Measurements from ENCODE around the gene KIF21B. TPM values are rescaled to one million over a fixed set of nuclear protein-coding genes. Genes with fewer than 3 reads are reported as not detected.
A peak's percentile ranks its signal among the peaks of the same experiment; 100 is the strongest.

The KIF21B gene
- total RNA-seq, 3 donors from 2014 or later, result 24.2 to 36.3 (median 30.3) TPM

DNA sequence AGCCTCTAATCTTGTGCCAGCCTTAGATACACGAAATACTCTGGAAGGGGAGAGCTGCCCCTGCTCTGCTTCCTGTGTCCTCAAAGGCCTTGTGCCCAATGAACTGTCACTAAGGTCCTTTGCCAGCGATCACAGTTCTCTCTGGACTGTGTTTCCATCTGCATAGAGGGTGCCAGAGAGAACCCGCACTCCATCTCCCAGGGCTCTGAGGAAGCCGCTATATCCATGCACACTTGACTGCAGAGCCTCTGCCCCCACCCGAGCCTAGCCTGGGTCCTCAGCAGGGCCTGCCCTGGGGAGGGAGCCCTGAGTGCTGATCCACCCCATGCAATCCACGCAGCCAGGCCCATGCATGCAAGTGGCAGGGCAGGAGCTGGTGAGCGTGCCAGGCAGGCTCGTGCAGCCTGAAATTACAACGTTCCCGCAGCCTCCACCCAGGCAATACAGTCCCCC lies 30.6 kb upstream of the KIF21B start:
- Mint-ChIP-seq H3K4me1 (ENCODE audit: low read depth) (peaks cover 11% of the 10 kb centered on the region), H3K27me3 (ENCODE audit: low read depth) (no peaks in the 10 kb centered on the region), H3K4me3 (no peak overlapping the region), H3K9me3 (no peaks in the 10 kb centered on the region), H3K36me3 (ENCODE audit: insufficient read depth) (no peaks in the 10 kb centered on the region)
- DNase-seq, result no peak
- ATAC-seq, result no peak

DNA sequence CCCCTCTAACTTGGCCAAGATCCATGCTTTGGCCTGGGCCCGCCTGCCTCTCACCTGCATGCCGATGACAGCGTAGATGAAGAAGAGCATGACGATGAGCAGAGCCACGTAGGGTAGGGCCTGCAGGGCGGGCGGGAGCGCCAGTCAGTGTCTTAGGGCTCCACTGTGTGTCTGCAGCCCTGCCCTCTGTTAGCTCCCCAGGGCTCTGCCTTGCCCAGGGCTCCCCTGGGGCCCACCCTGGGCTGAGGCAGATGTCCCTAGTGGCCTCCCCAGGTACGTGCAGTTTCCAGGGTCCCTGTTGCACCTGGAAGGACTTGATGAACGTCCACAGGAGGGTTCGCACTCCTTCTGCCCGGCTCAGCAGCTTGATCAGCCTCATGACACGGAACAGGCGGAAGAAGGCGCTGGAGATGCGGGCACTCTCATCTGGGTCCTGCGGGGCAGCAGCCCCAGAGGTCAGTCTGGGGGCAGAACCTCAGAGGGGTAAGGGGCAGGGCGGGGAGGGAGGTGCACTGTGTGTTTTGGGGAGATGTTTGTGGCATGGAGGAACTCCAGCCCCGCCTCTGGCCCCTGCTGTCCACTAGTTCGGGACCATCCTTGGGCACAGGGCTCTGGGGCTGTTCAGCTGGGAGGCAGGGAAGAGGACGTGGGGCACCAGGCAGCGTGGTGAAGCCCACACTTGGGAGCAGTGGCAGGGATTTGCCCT lies 29.8 kb upstream of the KIF21B start:
- Mint-ChIP-seq H3K4me1 (ENCODE audit: low read depth) (peaks cover 11% of the 10 kb centered on the region), H3K9me3 (no peaks in the 10 kb centered on the region), H3K27me3 (ENCODE audit: low read depth) (no peaks in the 10 kb centered on the region), H3K36me3 (ENCODE audit: insufficient read depth) (no peaks in the 10 kb centered on the region), H3K4me3 (no peak overlapping the region)
- DNase-seq (no peak), ATAC-seq (no peak)

GRCh38 chr1:201051399-201051798 lies 27.9 kb upstream of the KIF21B start:
- ATAC-seq (peak; percentile 20 to 48), DNase-seq (no peak)
- no peaks in the 10 kb centered on the region for H3K9me3 Mint-ChIP-seq
- H3K4me3 Mint-ChIP-seq, result no peak overlapping the region
- H3K36me3 Mint-ChIP-seq (ENCODE audit: insufficient read depth), result no peaks in the 10 kb centered on the region
- no peaks in the 10 kb centered on the region for H3K4me1 Mint-ChIP-seq (ENCODE audit: low read depth)
- H3K27me3 Mint-ChIP-seq (ENCODE audit: low read depth), result no peaks in the 10 kb centered on the region

GRCh38 chr1:201050515-201051277 lies 27.2 kb upstream of the KIF21B start:
- Mint-ChIP-seq H3K4me1 (ENCODE audit: low read depth) (no peaks in the 10 kb centered on the region), H3K9me3 (no peaks in the 10 kb centered on the region), H3K4me3 (no peak overlapping the region), H3K27me3 (ENCODE audit: low read depth) (no peaks in the 10 kb centered on the region), H3K36me3 (ENCODE audit: insufficient read depth) (no peaks in the 10 kb centered on the region)
- no peak for DNase-seq
- no peak for ATAC-seq

- DNase-seq (no peak), ATAC-seq (no peak)
- no peaks in the 10 kb centered on the region for H3K4me1 Mint-ChIP-seq (ENCODE audit: low read depth)
- no peaks in the 10 kb centered on the region for H3K36me3 Mint-ChIP-seq (ENCODE audit: insufficient read depth)
- no peaks in the 10 kb centered on the region for H3K9me3 Mint-ChIP-seq
- H3K27me3 Mint-ChIP-seq (ENCODE audit: low read depth), result no peaks in the 10 kb centered on the region
- H3K4me3 Mint-ChIP-seq, result no peak overlapping the region
These were observed 25.8 kb upstream of the KIF21B start for GRCh38 chr1:201049248-201049831.

DNA sequence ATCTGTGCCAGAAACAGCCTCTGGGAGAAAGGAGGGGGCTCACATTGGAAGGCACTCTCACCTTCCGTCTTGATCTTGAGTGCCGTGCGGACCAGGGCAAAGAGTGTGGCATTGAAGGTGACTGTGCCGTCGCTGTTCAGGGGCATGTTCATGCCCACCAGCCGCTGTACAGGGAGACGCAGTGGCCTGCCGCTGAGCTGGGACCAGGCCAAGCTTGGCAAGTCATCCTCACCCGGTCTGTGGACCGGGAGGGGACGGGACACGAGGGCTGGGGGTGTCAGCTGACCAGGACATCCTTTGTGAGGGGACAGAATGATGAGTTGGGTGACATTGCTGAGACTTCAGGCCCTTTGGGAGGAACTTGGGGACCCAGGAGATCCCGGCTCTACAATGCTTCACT lies 25.0 kb upstream of the KIF21B start:
- DNase-seq (no peak), ATAC-seq (no peak)
- no peaks in the 10 kb centered on the region for H3K4me1 Mint-ChIP-seq (ENCODE audit: low read depth)
- no peak overlapping the region for H3K4me3 Mint-ChIP-seq
- H3K36me3 Mint-ChIP-seq (ENCODE audit: insufficient read depth), result no peaks in the 10 kb centered on the region
- H3K9me3 Mint-ChIP-seq, result no peaks in the 10 kb centered on the region
- H3K27me3 Mint-ChIP-seq (ENCODE audit: low read depth), result no peaks in the 10 kb centered on the region

- no peaks in the 10 kb centered on the region for H3K36me3 Mint-ChIP-seq (ENCODE audit: insufficient read depth)
- H3K27me3 Mint-ChIP-seq (ENCODE audit: low read depth), result no peaks in the 10 kb centered on the region
- H3K9me3 Mint-ChIP-seq, result no peaks in the 10 kb centered on the region
- ATAC-seq (no peak), DNase-seq (no peak)
- no peak overlapping the region for H3K4me3 Mint-ChIP-seq
- no peaks in the 10 kb centered on the region for H3K4me1 Mint-ChIP-seq (ENCODE audit: low read depth)
These were observed 20.6 kb upstream of the KIF21B start for GRCh38 chr1:201044119-201044518.

DNA sequence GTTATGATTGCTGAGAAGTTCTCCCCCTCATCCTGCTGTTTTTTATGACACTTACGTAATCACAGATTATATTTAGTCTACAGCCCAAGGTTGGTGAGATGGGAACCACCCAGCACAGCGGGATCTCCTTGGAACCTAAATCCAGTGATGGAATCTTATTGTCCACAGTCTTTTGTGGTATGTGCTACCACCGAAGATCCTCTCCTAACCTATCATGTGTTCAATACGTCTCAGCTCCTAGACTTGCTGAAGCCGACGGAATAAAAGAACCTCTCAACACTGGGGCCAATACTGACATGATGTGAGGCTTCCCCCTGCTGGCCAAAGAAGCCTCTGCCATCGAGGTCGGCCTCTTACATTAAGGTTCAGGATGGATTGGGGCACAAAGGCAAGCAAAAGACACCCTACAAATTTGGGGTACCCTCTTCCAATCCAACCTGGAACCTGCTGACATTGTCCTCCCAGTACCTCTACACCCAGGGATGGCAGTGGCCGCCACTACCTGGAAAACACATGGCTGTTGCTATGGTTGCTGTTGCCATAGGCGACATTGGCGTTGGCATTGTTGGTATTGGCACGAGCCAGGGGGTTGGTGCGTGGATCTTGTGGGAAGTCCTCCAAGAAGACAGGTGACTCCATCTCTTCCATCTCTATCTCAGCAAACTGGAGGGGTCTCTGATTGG lies 19.4 kb upstream of the KIF21B start:
- peak; percentile 85 to 92 for ATAC-seq
- Mint-ChIP-seq H3K4me1 (ENCODE audit: low read depth) (no peaks in the 10 kb centered on the region), H3K9me3 (no peaks in the 10 kb centered on the region), H3K27me3 (ENCODE audit: low read depth) (no peaks in the 10 kb centered on the region), H3K4me3 (no peak overlapping the region), H3K36me3 (ENCODE audit: insufficient read depth) (no peaks in the 10 kb centered on the region)
- peak; percentile 64 for DNase-seq

- H3K4me3 Mint-ChIP-seq, result no peak overlapping the region
- no peak for ATAC-seq
- H3K27me3 Mint-ChIP-seq (ENCODE audit: low read depth), result no peaks in the 10 kb centered on the region
- DNase-seq, result no peak
- no peaks in the 10 kb centered on the region for H3K4me1 Mint-ChIP-seq (ENCODE audit: low read depth)
- H3K9me3 Mint-ChIP-seq, result no peaks in the 10 kb centered on the region
- H3K36me3 Mint-ChIP-seq (ENCODE audit: insufficient read depth), result no peaks in the 10 kb centered on the region
These were observed 17.5 kb upstream of the KIF21B start for GRCh38 chr1:201041011-201041410.

GRCh38 chr1:201039876-201040275 lies 16.4 kb upstream of the KIF21B start:
- no peak for ATAC-seq
- H3K36me3 Mint-ChIP-seq (ENCODE audit: insufficient read depth), result no peaks in the 10 kb centered on the region

GRCh38 chr1:201039418-201039817 lies 15.9 kb upstream of the KIF21B start:
- Mint-ChIP-seq H3K4me1 (ENCODE audit: low read depth) (no peaks in the 10 kb centered on the region), H3K4me3 (no peak overlapping the region), H3K9me3 (no peaks in the 10 kb centered on the region), H3K27me3 (ENCODE audit: low read depth) (no peaks in the 10 kb centered on the region), H3K36me3 (ENCODE audit: insufficient read depth) (no peaks in the 10 kb centered on the region)
- ATAC-seq (no peak), DNase-seq (no peak)

More at GRCh38 chr1:201039876-201040275, 16.4 kb upstream of the KIF21B start:
- no peaks in the 10 kb centered on the region for H3K4me1 Mint-ChIP-seq (ENCODE audit: low read depth)
- H3K9me3 Mint-ChIP-seq, result no peaks in the 10 kb centered on the region
- no peaks in the 10 kb centered on the region for H3K27me3 Mint-ChIP-seq (ENCODE audit: low read depth)
- no peak for DNase-seq
- no peak overlapping the region for H3K4me3 Mint-ChIP-seq

- H3K9me3 Mint-ChIP-seq, result no peaks in the 10 kb centered on the region
- ATAC-seq (no peak), DNase-seq (no peak)
- H3K36me3 Mint-ChIP-seq (ENCODE audit: insufficient read depth), result no peaks in the 10 kb centered on the region
- no peaks in the 10 kb centered on the region for H3K27me3 Mint-ChIP-seq (ENCODE audit: low read depth)
- no peak overlapping the region for H3K4me3 Mint-ChIP-seq
- H3K4me1 Mint-ChIP-seq (ENCODE audit: low read depth), result no peaks in the 10 kb centered on the region
These were observed 14.8 kb upstream of the KIF21B start for GRCh38 chr1:201038186-201038876.

DNA sequence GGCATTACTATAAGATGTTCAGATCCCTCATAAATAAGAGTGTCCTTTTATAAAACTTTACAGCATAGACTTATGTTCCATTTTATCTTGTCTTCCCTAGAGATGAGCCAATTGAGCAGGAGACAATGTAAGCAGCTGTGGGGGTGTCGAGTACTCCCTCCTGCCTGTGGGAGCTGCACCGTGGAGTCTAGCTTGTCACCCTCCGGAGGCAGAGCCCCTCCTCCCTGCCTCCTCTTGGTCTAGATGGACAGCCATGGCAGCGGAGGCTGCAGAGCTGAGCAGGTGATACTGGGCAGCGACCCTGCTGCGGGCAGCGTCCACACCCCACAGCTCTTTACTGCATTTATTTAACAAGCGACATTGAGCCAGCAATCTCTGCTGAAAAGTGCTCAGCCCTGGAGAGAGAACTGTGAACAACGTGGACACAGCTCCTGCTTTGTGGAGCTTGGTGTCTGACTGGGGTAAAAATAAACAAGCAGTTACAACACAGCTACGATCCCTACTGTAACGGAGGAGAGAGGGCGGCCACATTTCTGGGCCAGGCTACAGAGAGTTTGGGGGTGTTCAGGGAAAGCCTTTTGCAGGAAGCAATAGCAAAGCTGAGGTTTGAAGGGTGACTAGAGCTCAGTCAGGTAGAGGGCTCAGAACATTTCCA lies 12.8 kb upstream of the KIF21B start:
- Mint-ChIP-seq H3K9me3 (no peaks in the 10 kb centered on the region), H3K36me3 (ENCODE audit: insufficient read depth) (no peaks in the 10 kb centered on the region), H3K4me1 (ENCODE audit: low read depth) (no peaks in the 10 kb centered on the region), H3K4me3 (no peak overlapping the region), H3K27me3 (ENCODE audit: low read depth) (no peaks in the 10 kb centered on the region)
- no peak for DNase-seq
- ATAC-seq, result no peak
